Measurements from ENCODE around the gene ALG14. TPM values are rescaled to one million over a fixed set of nuclear protein-coding genes. Genes with fewer than 3 reads are reported as not detected.

ALG14 gene
- total and polyA plus RNA-seq, 2 donors (not counting 1 experiment from before 2014, with no cell fraction given) = 0.92 to 2.6 TPM

- H3K79me2 ChIP-seq (ENCODE audit: control insufficient read depth, insufficient read depth, low read length) = no peaks in the 10 kb centered on the region
- ChIA-PET POLR2A (no interaction called here), CTCF (no interaction called here)
- H2AFZ ChIP-seq (ENCODE audit: insufficient read depth, low read depth, low read length, poor library complexity, severe bottlenecking) = no peak overlapping the region
- no peaks in the 10 kb centered on the region for H3K9me3 Mint-ChIP-seq (ENCODE audit: insufficient read depth)
- no peaks in the 10 kb centered on the region for H3K4me1 ChIP-seq (ENCODE audit: control insufficient read depth in 2 of 2, insufficient read depth in 2 of 2, low read length in 2 of 2)
- no peak overlapping the region for H3K4me2 ChIP-seq (replicated peaks; ENCODE audit: low read depth, low read length, poor library complexity, severe bottlenecking)
- no peaks in the 10 kb centered on the region for H4K20me1 ChIP-seq (ENCODE audit: control insufficient read depth, insufficient read depth, low read length, poor library complexity, severe bottlenecking)
- H3K27ac Mint-ChIP-seq = no peak overlapping the region
- H3K4me3 ChIP-seq (ENCODE audit: control extremely low read depth in 1 of 5, extremely low read depth in 1 of 5, insufficient read depth in 1 of 5, low read depth in 2 of 5, low read length in 4 of 5) = no peak overlapping the region
- no peak overlapping the region for H3K27ac ChIP-seq (ENCODE audit: low read length in 2 of 2)
- no peaks in the 10 kb centered on the region for H3K27me3 Mint-ChIP-seq
- no peaks in the 10 kb centered on the region for H3K36me3 ChIP-seq (replicated peaks in 1 of 2; ENCODE audit: control extremely low read depth in 1 of 2, control insufficient read depth in 1 of 2, extremely low read depth in 1 of 2, insufficient read depth in 2 of 2, low read length in 1 of 2)
- ATAC-seq (ENCODE audit: low read depth) (no peak), DNase-seq (no peak)
- no peaks in the 10 kb centered on the region for H3K9me3 ChIP-seq (ENCODE audit: control extremely low read depth in 1 of 3, control insufficient read depth in 2 of 3, insufficient read depth in 1 of 3, low read length in 2 of 3)
- TF ChIP-seq EZH2 (IDR thresholded peaks at IDR 0.05; ENCODE audit: borderline replicate concordance, insufficient read depth, low read depth, low read length, poor library complexity, severe bottlenecking) (no peak), CTCF (IDR thresholded peaks at IDR 0.05) (no peak)
- H3K9ac ChIP-seq (ENCODE audit: low read length) = no peak overlapping the region
- peaks cover 4% of the 10 kb centered on the region for H3K4me1 Mint-ChIP-seq
- no peak overlapping the region for H3K4me3 Mint-ChIP-seq
- intact Hi-C loops (cut with micrococcal nuclease) = no loop called here
- H3K27me3 ChIP-seq (replicated peaks in 1 of 4; ENCODE audit: control extremely low read depth in 1 of 4, control insufficient read depth in 3 of 4, insufficient read depth in 4 of 4, low read length in 3 of 4) = no peaks in the 10 kb centered on the region
Measured at GRCh38 chr1:95007687-95008086, 65.1 kb downstream of the ALG14 start.

DNA sequence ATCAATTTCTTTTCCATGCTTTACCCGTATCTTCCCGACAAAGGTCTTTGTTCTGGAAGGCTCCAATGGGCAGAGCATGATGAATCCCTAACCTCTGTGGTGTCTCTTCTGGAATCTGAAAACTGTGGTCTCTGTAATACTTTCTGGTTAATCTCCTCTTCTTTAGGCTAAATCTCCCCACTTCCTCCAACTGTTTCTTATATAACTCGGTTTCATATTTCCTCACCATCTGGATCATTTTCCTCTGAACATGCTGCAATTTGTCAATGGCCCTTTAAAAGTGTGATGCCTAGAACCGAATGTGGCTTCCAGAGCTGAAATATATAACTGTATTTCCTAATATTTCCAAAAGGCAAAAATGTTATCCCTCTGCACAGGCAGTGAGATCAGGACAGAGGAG lies 66.1 kb downstream of the ALG14 start:
- CTCF ChIA-PET = no interaction called here
- H3K36me3 ChIP-seq (replicated peaks in 1 of 2; ENCODE audit: control extremely low read depth in 1 of 2, control insufficient read depth in 1 of 2, extremely low read depth in 1 of 2, insufficient read depth in 2 of 2, low read length in 1 of 2) = no peaks in the 10 kb centered on the region
- peaks cover 4% of the 10 kb centered on the region for H3K4me1 Mint-ChIP-seq

More for the DNA sequence above, 66.1 kb downstream of the ALG14 start:
- H2AFZ ChIP-seq (ENCODE audit: insufficient read depth, low read depth, low read length, poor library complexity, severe bottlenecking) = no peak overlapping the region
- no peak for TF ChIP-seq EZH2 (IDR thresholded peaks at IDR 0.05; ENCODE audit: borderline replicate concordance, insufficient read depth, low read depth, low read length, poor library complexity, severe bottlenecking)
- no peak for TF ChIP-seq CTCF (IDR thresholded peaks at IDR 0.05)
- H3K27me3 Mint-ChIP-seq = no peaks in the 10 kb centered on the region
- ATAC-seq (ENCODE audit: low read depth) (no peak), DNase-seq (no peak)
- H3K27me3 ChIP-seq (replicated peaks in 1 of 4; ENCODE audit: control extremely low read depth in 1 of 4, control insufficient read depth in 3 of 4, insufficient read depth in 4 of 4, low read length in 3 of 4) = no peaks in the 10 kb centered on the region
- H3K27ac ChIP-seq (ENCODE audit: low read length in 2 of 2) = no peak overlapping the region
- intact Hi-C loops (cut with micrococcal nuclease) = no loop called here
- H3K27ac Mint-ChIP-seq = no peak overlapping the region
- H3K4me1 ChIP-seq (ENCODE audit: control insufficient read depth in 2 of 2, insufficient read depth in 2 of 2, low read length in 2 of 2) = no peaks in the 10 kb centered on the region
- no peak overlapping the region for H3K4me3 ChIP-seq (ENCODE audit: control extremely low read depth in 1 of 5, extremely low read depth in 1 of 5, insufficient read depth in 1 of 5, low read depth in 2 of 5, low read length in 4 of 5)
- no peak overlapping the region for H3K9ac ChIP-seq (ENCODE audit: low read length)
- no peaks in the 10 kb centered on the region for H4K20me1 ChIP-seq (ENCODE audit: control insufficient read depth, insufficient read depth, low read length, poor library complexity, severe bottlenecking)
- H3K9me3 Mint-ChIP-seq (ENCODE audit: insufficient read depth) = no peaks in the 10 kb centered on the region
- POLR2A ChIA-PET = no interaction called here
- WGBS (ENCODE audit: insufficient coverage) = 58% methylated on average over 2 of the region's 4 CpGs
- no peaks in the 10 kb centered on the region for H3K9me3 ChIP-seq (ENCODE audit: control extremely low read depth in 1 of 3, control insufficient read depth in 2 of 3, insufficient read depth in 1 of 3, low read length in 2 of 3)
- H3K79me2 ChIP-seq (ENCODE audit: control insufficient read depth, insufficient read depth, low read length) = no peaks in the 10 kb centered on the region
- no peak overlapping the region for H3K4me3 Mint-ChIP-seq
- H3K4me2 ChIP-seq (replicated peaks; ENCODE audit: low read depth, low read length, poor library complexity, severe bottlenecking) = no peak overlapping the region
